Adrenal gland (tissue), 5 donors: ENCODE data around the gene CEL.

ENCODE experiments used
- POLR2A ChIP-seq, 2 donors: fragments of 450-650 bp; IDR thresholded peaks; one replicate each; pipeline ENCODE4 v1.6.1; 2017; ENCODE audit warnings: antibody characterized with exemption in 2 of 2, mild to moderate bottlenecking in 2 of 2, moderate library complexity in 1 of 2
- TF ChIP-seq, protein P1 (sequence below), 6 experiments: fragments of 450-650 bp in 4 of 6; fragments of 200-600 bp in 2 of 6; sonication (generic) in 1 of 6; IDR thresholded peaks; 1 replicate in 5 of 6; 2 replicates in 1 of 6; pipeline versions ENCODE4 v1.5.1 to v1.8.0; 2016 to 2021; ENCODE audit warnings: antibody characterized with exemption in 6 of 6, mild to moderate bottlenecking in 2 of 6, moderate library complexity in 1 of 6
- donor health status: DM: no; HTN: no; CAD: no.

DNA sequence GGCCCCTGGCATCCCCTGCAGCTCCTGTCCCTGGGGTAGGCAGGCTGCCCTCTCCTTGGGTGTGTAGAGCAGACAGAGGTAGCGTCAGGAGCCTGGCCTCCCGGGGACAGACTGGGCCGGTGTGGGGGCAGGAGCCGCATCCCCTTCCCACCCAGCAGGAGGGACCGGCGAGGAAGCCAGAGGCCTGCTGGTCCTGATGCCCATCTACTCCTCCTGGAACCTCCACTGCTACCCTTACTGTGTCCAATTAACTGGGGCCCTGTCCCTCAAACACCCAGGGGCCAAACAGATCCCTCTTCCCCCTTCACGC is 43.6 kb downstream of the CEL start:
- TF ChIP-seq, protein P1, sequence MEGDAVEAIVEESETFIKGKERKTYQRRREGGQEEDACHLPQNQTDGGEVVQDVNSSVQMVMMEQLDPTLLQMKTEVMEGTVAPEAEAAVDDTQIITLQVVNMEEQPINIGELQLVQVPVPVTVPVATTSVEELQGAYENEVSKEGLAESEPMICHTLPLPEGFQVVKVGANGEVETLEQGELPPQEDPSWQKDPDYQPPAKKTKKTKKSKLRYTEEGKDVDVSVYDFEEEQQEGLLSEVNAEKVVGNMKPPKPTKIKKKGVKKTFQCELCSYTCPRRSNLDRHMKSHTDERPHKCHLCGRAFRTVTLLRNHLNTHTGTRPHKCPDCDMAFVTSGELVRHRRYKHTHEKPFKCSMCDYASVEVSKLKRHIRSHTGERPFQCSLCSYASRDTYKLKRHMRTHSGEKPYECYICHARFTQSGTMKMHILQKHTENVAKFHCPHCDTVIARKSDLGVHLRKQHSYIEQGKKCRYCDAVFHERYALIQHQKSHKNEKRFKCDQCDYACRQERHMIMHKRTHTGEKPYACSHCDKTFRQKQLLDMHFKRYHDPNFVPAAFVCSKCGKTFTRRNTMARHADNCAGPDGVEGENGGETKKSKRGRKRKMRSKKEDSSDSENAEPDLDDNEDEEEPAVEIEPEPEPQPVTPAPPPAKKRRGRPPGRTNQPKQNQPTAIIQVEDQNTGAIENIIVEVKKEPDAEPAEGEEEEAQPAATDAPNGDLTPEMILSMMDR (IDR thresholded peaks at IDR 0.05) = no peak
- TF ChIP-seq POLR2A (IDR thresholded peaks at IDR 0.05) = no peak
